ENCODE data around the gene NECTIN2. TPM values are rescaled to one million over a fixed set of nuclear protein-coding genes. Genes with fewer than 3 reads are reported as not detected.
A peak's percentile ranks its signal among the peaks of the same experiment; 100 is the strongest.

NECTIN2 gene
- total RNA-seq, 4 donors from 2014 or later: 25.6 to 171 (median 122) TPM

GRCh38 chr19:44869733-44870470, 23.8 kb downstream of the NECTIN2 start:
- Histone ChIP-seq H3K27ac (peak overlapping the region in 2 of 4 donors; percentile 19 to 54), H3K27me3 (no peaks in the 10 kb centered on the region), H3K36me3 (peaks cover 0 to 57% (median 0%) of the 10 kb centered on the region in 3 donors), H3K4me1 (peaks cover 0 to 11% (median 0%) of the 10 kb centered on the region in 4 donors), H3K4me3 (no peak overlapping the region), H3K9me3 (no peaks in the 10 kb centered on the region)
- TF ChIP-seq CTCF (IDR thresholded peaks at IDR 0.05) (no peak), POLR2A (IDR thresholded peaks at IDR 0.05) (no peak)
- peak in 2 of 3 donors; percentile 28 to 60 for DNase-seq

GRCh38 chr19:44871809-44872208, 25.7 kb downstream of the NECTIN2 start:
- Histone ChIP-seq H3K9me3 (no peaks in the 10 kb centered on the region), H3K36me3 (peaks cover 0 to 57% (median 0%) of the 10 kb centered on the region in 3 donors), H3K4me1 (peaks cover 0 to 11% (median 0%) of the 10 kb centered on the region in 4 donors), H3K4me3 (no peak overlapping the region), H3K27ac (no peak overlapping the region), H3K27me3 (no peaks in the 10 kb centered on the region)
- no peak for DNase-seq
- TF ChIP-seq POLR2A (IDR thresholded peaks at IDR 0.05): no peak
- no peak for TF ChIP-seq CTCF (IDR thresholded peaks at IDR 0.05)

GRCh38 chr19:44872661-44873060, 26.6 kb downstream of the NECTIN2 start:
- H3K27me3 ChIP-seq: no peaks in the 10 kb centered on the region
- no peak overlapping the region for H3K27ac ChIP-seq
- H3K9me3 ChIP-seq: no peaks in the 10 kb centered on the region
- TF ChIP-seq CTCF (IDR thresholded peaks at IDR 0.05) (no peak), POLR2A (IDR thresholded peaks at IDR 0.05) (no peak)
- no peak overlapping the region for H3K4me3 ChIP-seq
- peaks cover 0 to 56% (median 0%) of the 10 kb centered on the region in 3 donors for H3K36me3 ChIP-seq
- H3K4me1 ChIP-seq: peaks cover 0 to 11% (median 0%) of the 10 kb centered on the region in 4 donors
- no peak for DNase-seq

GRCh38 chr19:44874317-44874716, 28.2 kb downstream of the NECTIN2 start:
- Histone ChIP-seq H3K36me3 (peaks cover 0 to 66% (median 0%) of the 10 kb centered on the region in 3 donors), H3K4me1 (peaks cover 0 to 11% (median 0%) of the 10 kb centered on the region in 4 donors), H3K27ac (no peak overlapping the region), H3K27me3 (no peaks in the 10 kb centered on the region), H3K4me3 (no peak overlapping the region), H3K9me3 (no peaks in the 10 kb centered on the region)
- no peak for TF ChIP-seq POLR2A (IDR thresholded peaks at IDR 0.05)
- TF ChIP-seq CTCF (IDR thresholded peaks at IDR 0.05): no peak
- DNase-seq: no peak

GRCh38 chr19:44875666-44876451, 29.8 kb downstream of the NECTIN2 start:
- no peaks in the 10 kb centered on the region for H3K27me3 ChIP-seq
- H3K4me3 ChIP-seq: no peak overlapping the region
- H3K36me3 ChIP-seq: peaks cover 0 to 66% (median 0%) of the 10 kb centered on the region in 3 donors
- H3K4me1 ChIP-seq: peaks cover 0 to under 1% (median 0%) of the 10 kb centered on the region in 4 donors
- H3K9me3 ChIP-seq: no peaks in the 10 kb centered on the region
- TF ChIP-seq CTCF (IDR thresholded peaks at IDR 0.05) (no peak), POLR2A (IDR thresholded peaks at IDR 0.05) (no peak)
- peak overlapping the region in 1 of 4 donors; percentile 38 for H3K27ac ChIP-seq
- no peak for DNase-seq

Measured in Peyer's patch (tissue), 4 donors.